HepG2 (cell line): ENCODE data around the gene RABGAP1L. TPM values are rescaled to one million over a fixed set of nuclear protein-coding genes. Genes with fewer than 3 reads are reported as not detected.

Source experiments
- ATAC-seq: fragments of 200-7000 bp; cut with Tn5 transposase; 3 replicates; pipeline ENCODE4 v1.9.1; 2020; ENCODE audit warnings: mild to moderate bottlenecking, moderate library complexity
- BruUV-seq: library from RNA; stranded (reverse); fragments of 400-500 nt; replicated peaks from 2 replicates; lab custom pipeline; 2021; lab: Mats Ljungman, UMichigan
- CTCF ChIA-PET: fragments of 300-600 bp; formaldehyde crosslinking; extraction: SDS; loops from one replicate; lab custom pipeline; 2021; ENCODE audit warnings: low total read pairs, inconsistent platforms, low intra/inter-chr PET ratio; lab: Yijun Ruan, JAX
- POLR2A ChIA-PET: fragments of 350-600 bp; sonication (Branson Sonifier 250); formaldehyde crosslinking; loops from one replicate; lab custom pipeline; 2020; ENCODE audit warnings: antibody characterized with exemption, inconsistent platforms; lab: Yijun Ruan, JAX
- DNase-seq: peaks from one replicate; pipeline ENCODE4 v3.0.0-alpha.2; 2015; ENCODE audit warnings: low spot score
- FAIRE-seq: peaks from 3 replicates; lab custom pipeline; 2011; peaks lifted over from hg19 to GRCh38; lab: Jason Lieb, UNC
- H2AFZ ChIP-seq: one replicate; pipeline ENCODE4 v1.6.1; 2011; ENCODE audit warnings: low read length, inconsistent platforms
- H3K27ac ChIP-seq: fragments of 300-600 bp; 3 replicates; pipeline ENCODE4 v1.8.0; 2011; ENCODE audit warnings: mixed run types, mild to moderate bottlenecking, mixed read lengths, low read length, inconsistent platforms; ENCODE audit not compliant: insufficient read depth; ENCODE audit errors: extremely low read length
- H3K27me3 ChIP-seq, 2 experiments: fragments of 200-600 bp in 1 of 2; 2 replicates in 1 of 2; 3 replicates in 1 of 2; pipeline versions ENCODE4 v1.6.0 to v1.8.0; 2011; ENCODE audit warnings: low read length in 2 of 2, mild to moderate bottlenecking in 2 of 2, moderate library complexity in 2 of 2, inconsistent platforms in 1 of 2; ENCODE audit not compliant: insufficient read depth in 2 of 2, control insufficient read depth in 1 of 2
- H3K36me3 ChIP-seq, 2 experiments: fragments of 200-600 bp in 1 of 2; replicated peaks in 1 of 2; 2 replicates in 1 of 2; 3 replicates in 1 of 2; pipeline versions ENCODE4 v1.5.1 to v1.8.0; 2011; ENCODE audit warnings: low read length in 2 of 2, inconsistent platforms in 1 of 2; ENCODE audit not compliant: insufficient read depth in 2 of 2, control insufficient read depth in 1 of 2
- H3K4me1 ChIP-seq: 2 replicates; pipeline ENCODE4 v1.5.1; 2012; ENCODE audit warnings: low read length, inconsistent platforms; ENCODE audit not compliant: insufficient read depth
- H3K4me2 ChIP-seq: 2 replicates; pipeline ENCODE4 v1.6.0; 2011; ENCODE audit warnings: low read depth, low read length, inconsistent platforms
- H3K4me3 ChIP-seq, 3 experiments: fragments of 200-600 bp in 1 of 3; sonication (generic), shearing (Covaris generic) in 1 of 3; replicated peaks in 1 of 3; 2 replicates each; pipeline ENCODE4 v1.5.1; 2011 to 2016; ENCODE audit warnings: low read length in 3 of 3, inconsistent platforms in 2 of 3, low read depth in 2 of 3, mild to moderate bottlenecking in 2 of 3, control low read depth in 1 of 3, mixed read lengths in 1 of 3; ENCODE audit not compliant: insufficient read depth in 1 of 3
- H3K79me2 ChIP-seq: one replicate; pipeline ENCODE4 v1.6.1; 2011; ENCODE audit warnings: low read length, inconsistent platforms; ENCODE audit not compliant: insufficient read depth
- H3K9ac ChIP-seq: 2 replicates; pipeline ENCODE4 v1.6.0; 2011; ENCODE audit warnings: mild to moderate bottlenecking, low read depth, low read length, inconsistent platforms; ENCODE audit not compliant: insufficient read depth
- H3K9me3 ChIP-seq: 2 replicates; pipeline ENCODE4 v1.5.1; 2012; ENCODE audit warnings: mild to moderate bottlenecking, low read length
- H4K20me1 ChIP-seq: 2 replicates; pipeline ENCODE4 v1.6.0; 2011; ENCODE audit warnings: inconsistent platforms, mild to moderate bottlenecking, low read length, moderate library complexity; ENCODE audit not compliant: insufficient read depth
- DNMT1 ChIP-seq: sonication (generic); formaldehyde crosslinking; IDR thresholded peaks from 2 replicates; pipeline ENCODE4 v1.5.1; 2020; ENCODE audit warnings: mild to moderate bottlenecking, missing genetic modification reagents
- DPF2 ChIP-seq: sonication (generic); formaldehyde crosslinking; IDR thresholded peaks from 2 replicates; pipeline ENCODE4 v1.4.0; 2020; ENCODE audit warnings: mild to moderate bottlenecking, low read depth, missing genetic modification reagents, borderline replicate concordance
- EEA1 ChIP-seq: sonication (generic); formaldehyde crosslinking; IDR thresholded peaks from 2 replicates; pipeline ENCODE4 v1.5.1; 2020; ENCODE audit warnings: mild to moderate bottlenecking, missing genetic modification reagents, borderline replicate concordance
- GTF3A ChIP-seq: sonication (generic); formaldehyde crosslinking; conservative IDR thresholded peaks from 2 replicates; pipeline ENCODE4 v1.4.0; 2020; ENCODE audit warnings: mild to moderate bottlenecking, missing genetic modification reagents
- HNRNPH1 ChIP-seq: fragments of 200-400 bp; formaldehyde crosslinking; optimal IDR thresholded peaks from 2 replicates; pipeline ENCODE3; 2017; ENCODE audit warnings: mild to moderate bottlenecking, low read depth, low read length
- KAT7 ChIP-seq: IDR thresholded peaks from 2 replicates; pipeline ENCODE4 v1.6.1; 2018; ENCODE audit warnings: borderline replicate concordance, missing compliant biosample characterization
- KLF9 ChIP-seq: IDR thresholded peaks from 2 replicates; pipeline ENCODE4 v1.6.1; 2016; ENCODE audit warnings: low read depth
- PAXIP1 ChIP-seq: sonication (generic); formaldehyde crosslinking; conservative IDR thresholded peaks from 2 replicates; pipeline ENCODE4 v1.4.0; 2020; ENCODE audit warnings: mild to moderate bottlenecking, missing genetic modification reagents, moderate library complexity
- STAT5B ChIP-seq: sonication (generic); formaldehyde crosslinking; IDR thresholded peaks from 2 replicates; pipeline ENCODE4 v1.4.0; 2020; ENCODE audit warnings: missing genetic modification reagents
- TFDP1 ChIP-seq: IDR thresholded peaks from 2 replicates; pipeline ENCODE4 v1.6.1; 2016; ENCODE audit warnings: missing compliant biosample characterization, missing genetic modification reagents, borderline replicate concordance
- THAP11 ChIP-seq: IDR thresholded peaks from 2 replicates; pipeline ENCODE4 v1.6.1; 2016; ENCODE audit warnings: missing biosample characterization, missing genetic modification reagents
- ZC3H13 ChIP-seq: sonication (generic); formaldehyde crosslinking; IDR thresholded peaks from 2 replicates; pipeline ENCODE4 v1.8.1; 2023; ENCODE audit warnings: mild to moderate bottlenecking, missing genetic modification reagents, moderate library complexity
- ZNF335 ChIP-seq: sonication (generic); formaldehyde crosslinking; IDR thresholded peaks from 2 replicates; pipeline ENCODE4 v1.4.0; 2020; ENCODE audit warnings: missing genetic modification reagents
- ZNF510 ChIP-seq: sonication (generic); formaldehyde crosslinking; IDR thresholded peaks from 2 replicates; pipeline ENCODE4 v1.4.0; 2020; ENCODE audit warnings: low read depth, mild to moderate bottlenecking, missing genetic modification reagents
- ZNF570 ChIP-seq: sonication (generic); formaldehyde crosslinking; IDR thresholded peaks from 2 replicates; pipeline ENCODE4 v1.4.0; 2020; ENCODE audit warnings: mild to moderate bottlenecking, missing genetic modification reagents, borderline replicate concordance
- ZNF644 ChIP-seq: IDR thresholded peaks from 2 replicates; pipeline ENCODE4 v1.6.1; 2016; ENCODE audit warnings: low read depth
- WGBS: methylation state at CpG from one replicate; pipeline ENCODE4 v1.1.6; 2017; ENCODE audit warnings: low lambda C conversion rate; 5-methylcytosine and 5-hydroxymethylcytosine counted together
- in situ Hi-C: cut with HindIII; loops from 2 replicates; pipeline ENCODE4 v1.10.0; 2017; ENCODE audit warnings: low pct_unique_long_range_greater_than_20kb; ENCODE audit not compliant: extremely low pct_ligation_motif_present
- intact Hi-C: fragments of 100-400 bp; cut with micrococcal nuclease; formaldehyde crosslinking; loops from one replicate; pipeline ENCODE4 v1.10.0; 2022; ENCODE audit not compliant: unreplicated experiment
- polyA plus RNA-seq, 8 experiments: library from polyadenylated mRNA; depleted of rRNA in 3 of 8; stranded (reverse) in 7 of 8; unstranded in 1 of 8; fragments of >200 nt; fragmentation: Illumina TruSeq in 4 of 8; extraction: Trizol in 4 of 8; gene quantifications; 2 replicates each; pipeline versions ENCODE4 v1.2.1 to v1.2.3, GENCODE V29; 2011 to 2016; ENCODE audit warnings: low read depth in 4 of 8, missing spikeins in 1 of 8, mixed read lengths in 1 of 8; ENCODE audit not compliant: insufficient read depth in 1 of 8
- total RNA-seq, 5 experiments: library from RNA; depleted of rRNA; stranded (reverse); fragments of >200 nt; fragmentation: Illumina TruSeq; extraction: Trizol; gene quantifications; 2 replicates each; pipeline ENCODE4 v1.2.3, GENCODE V29; 2016; ENCODE audit warnings: low read depth in 1 of 5

Gene RABGAP1L
- total and polyA plus RNA-seq, 2 of the 13 experiments (the other 11 are each of a cell fraction or from before 2014, with no cell fraction given) = 7.9 to 22.6 TPM

GRCh38 chr1:174448531-174448883 is 289.2 kb downstream of the RABGAP1L start:
- Histone ChIP-seq H3K79me2 (no peaks in the 10 kb centered on the region), H3K4me3 (no peak overlapping the region), H3K27me3 (no peaks in the 10 kb centered on the region), H3K9ac (no peak overlapping the region), H3K27ac (no peak overlapping the region), H3K36me3 (no peaks in the 10 kb centered on the region), H3K9me3 (no peaks in the 10 kb centered on the region), H3K4me1 (no peaks in the 10 kb centered on the region), H2AFZ (no peak overlapping the region), H3K4me2 (no peak overlapping the region), H4K20me1 (no peaks in the 10 kb centered on the region)
- no peak for ATAC-seq
- ChIA-PET CTCF (no interaction called here), POLR2A (no interaction called here)
- in situ Hi-C loops (no loop called here), intact Hi-C loops (no loop called here)
- no peak for FAIRE-seq
- WGBS = 95% methylated on average over 5 of the region's 5 CpGs
- TF ChIP-seq TFDP1 (CRISPR knock-in tag) (no peak), ZNF644 (no peak)
- no TSS peak for BruUV-seq
- no peak for DNase-seq

- Histone ChIP-seq H3K9me3 (no peaks in the 10 kb centered on the region), H2AFZ (no peak overlapping the region), H3K79me2 (no peaks in the 10 kb centered on the region), H3K36me3 (no peaks in the 10 kb centered on the region), H3K27me3 (no peaks in the 10 kb centered on the region), H3K4me1 (no peaks in the 10 kb centered on the region), H4K20me1 (no peaks in the 10 kb centered on the region), H3K9ac (no peak overlapping the region), H3K27ac (no peak overlapping the region), H3K4me3 (no peak overlapping the region), H3K4me2 (no peak overlapping the region)
- intact Hi-C loops = no loop called here
- POLR2A ChIA-PET = no interaction called here
- BruUV-seq = no TSS peak
- FAIRE-seq = no peak
- TF ChIP-seq ZC3H13 (CRISPR knock-in tag) (no peak), KAT7 (CRISPR knock-in tag) (no peak), HNRNPH1 (no peak), GTF3A (no peak), KLF9 (CRISPR knock-in tag) (no peak), STAT5B (no peak), THAP11 (CRISPR knock-in tag) (no peak), PAXIP1 (no peak), ZNF570 (CRISPR knock-in tag) (no peak), DPF2 (no peak), DNMT1 (CRISPR knock-in tag) (no peak), ZNF335 (CRISPR knock-in tag) (no peak), ZNF510 (CRISPR knock-in tag) (no peak), EEA1 (CRISPR knock-in tag) (no peak)
- no peak for ATAC-seq
- in situ Hi-C loops = no loop called here
- DNase-seq = no peak
- WGBS = 94% methylated on average over 5 of the region's 5 CpGs
- CTCF ChIA-PET = no interaction called here
Observed at GRCh38 chr1:174448974-174449373, 289.7 kb downstream of the RABGAP1L start.
